H1 (cell line): ENCODE results near the gene VPS11.

Experiments used
- CTCF ChIP-seq, 3 experiments: IDR thresholded peaks; 1 replicate in 2 of 3; 2 replicates in 1 of 3; pipeline versions ENCODE4 v1.5.1 to v1.6.1; 2011; ENCODE audit warnings: low read length in 3 of 3, mild to moderate bottlenecking in 3 of 3, inconsistent platforms in 2 of 3, low read depth in 1 of 3, moderate library complexity in 1 of 3; ENCODE audit not compliant: insufficient read depth in 1 of 3; ENCODE audit errors: control extremely low read depth in 1 of 3
- E2F6 ChIP-seq: IDR thresholded peaks from 2 replicates; pipeline ENCODE4 v1.6.1; 2012; ENCODE audit warnings: inconsistent platforms
- EP300 ChIP-seq, 2 experiments: IDR thresholded peaks; 1 replicate in 1 of 2; 2 replicates in 1 of 2; pipeline ENCODE4 v1.6.1; 2011 to 2012; ENCODE audit warnings: low read depth in 2 of 2, low read length in 2 of 2, mild to moderate bottlenecking in 2 of 2, borderline replicate concordance in 1 of 2, inconsistent platforms in 1 of 2, moderate library complexity in 1 of 2
- EZH2 ChIP-seq: fragments of 200-600 bp; sonication (generic); IDR thresholded peaks from 2 replicates; pipeline ENCODE4 v1.7.1; 2012; ENCODE audit warnings: low read depth, mild to moderate bottlenecking, moderate library complexity, low read length, inconsistent platforms; ENCODE audit not compliant: severe bottlenecking
- USF2 ChIP-seq: IDR thresholded peaks from 2 replicates; pipeline ENCODE4 v1.6.1; 2011; ENCODE audit warnings: low read length, improper control_type of control experiment

GRCh38 chr11:119125821-119126220 lies 58.2 kb downstream of the VPS11 start:
- TF ChIP-seq CTCF (IDR thresholded peaks at IDR 0.05; ENCODE audit: control extremely low read depth in 1 of 3, insufficient read depth in 1 of 3, low read depth in 1 of 3, low read length in 3 of 3) (no peak), EP300 (IDR thresholded peaks at IDR 0.05; ENCODE audit: borderline replicate concordance in 1 of 2, low read depth in 2 of 2, low read length in 2 of 2) (no peak), E2F6 (no peak), USF2 (no peak), EZH2 (no peak)
